K562 (cell line): ENCODE results near the gene ATAD2B. TPM values are rescaled to one million over a fixed set of nuclear protein-coding genes. Genes with fewer than 3 reads are reported as not detected.
A peak's percentile ranks its signal among the peaks of the same experiment; 100 is the strongest.

Source experiments
- ARID1B ChIP-seq: fragments of 450-650 bp; IDR thresholded peaks from 2 replicates; pipeline ENCODE4 v1.6.1; 2016; ENCODE audit warnings: antibody characterized with exemption, mild to moderate bottlenecking, inconsistent platforms
- ASH1L ChIP-seq: fragments of 450-650 bp; IDR thresholded peaks from 2 replicates; pipeline ENCODE4 v1.6.1; 2018; ENCODE audit warnings: borderline replicate concordance, mild to moderate bottlenecking, low read depth; ENCODE audit not compliant: partially characterized antibody
- BRD9 ChIP-seq: fragments of 450-650 bp; IDR thresholded peaks from 2 replicates; pipeline ENCODE4 v1.6.1; 2018; ENCODE audit warnings: low read depth; ENCODE audit not compliant: partially characterized antibody
- CBX2 ChIP-seq: fragments of 200-600 bp; sonication (generic); IDR thresholded peaks from one replicate; pipeline ENCODE4 v1.6.1; 2012; ENCODE audit warnings: mild to moderate bottlenecking, low read length, inconsistent platforms; ENCODE audit not compliant: insufficient read depth, poor library complexity, severe bottlenecking
- CBX5 ChIP-seq: IDR thresholded peaks from 2 replicates; pipeline ENCODE4 v1.6.1; 2014; ENCODE audit warnings: low read depth, borderline replicate concordance
- DDX20 ChIP-seq: fragments of 450-650 bp; IDR thresholded peaks from 2 replicates; pipeline ENCODE4 v1.6.1; 2016; ENCODE audit warnings: missing genetic modification characterization, low read depth, mild to moderate bottlenecking, missing compliant biosample characterization, moderate library complexity
- FUS ChIP-seq: fragments of 200-400 bp; formaldehyde crosslinking; optimal IDR thresholded peaks from 2 replicates; pipeline ENCODE3; 2017; ENCODE audit warnings: low read depth, low read length
- GATAD2B ChIP-seq: fragments of 450-650 bp; IDR thresholded peaks from 2 replicates; pipeline ENCODE4 v1.6.1; 2017; ENCODE audit warnings: mild to moderate bottlenecking, borderline replicate concordance
- MIER1 ChIP-seq: fragments of 450-650 bp; IDR thresholded peaks from 2 replicates; pipeline ENCODE4 v1.6.1; 2016; ENCODE audit warnings: antibody characterized with exemption, mild to moderate bottlenecking, low read depth
- MYC ChIP-seq, 2 experiments: fragments of 250-450 bp in 1 of 2; sonication (Bioruptor Pico) in 1 of 2; IDR thresholded peaks; 2 replicates each; pipeline versions ENCODE4 v1.5.1 to v1.6.1; 2012 to 2021; ENCODE audit warnings: low read depth in 2 of 2, borderline replicate concordance in 1 of 2, improper control_type of control experiment in 1 of 2, low read length in 1 of 2, mild to moderate bottlenecking in 1 of 2, moderate library complexity in 1 of 2
- NFE2 ChIP-seq: IDR thresholded peaks from 2 replicates; pipeline ENCODE4 v1.6.1; 2014; ENCODE audit warnings: antibody characterized with exemption, low read depth
- NFIC ChIP-seq: fragments of 450-650 bp; IDR thresholded peaks from 2 replicates; pipeline ENCODE4 v1.6.1; 2017; ENCODE audit warnings: mild to moderate bottlenecking, inconsistent platforms
- SAFB ChIP-seq: fragments of 200-400 bp; formaldehyde crosslinking; IDR thresholded peaks from 2 replicates; pipeline ENCODE4 v1.6.1; 2017; ENCODE audit warnings: low read depth, low read length, borderline replicate concordance
- SMARCA4 ChIP-seq: fragments of 450-650 bp; IDR thresholded peaks from 2 replicates; pipeline ENCODE4 v1.6.1; 2016
- SP2 ChIP-seq: IDR thresholded peaks from 2 replicates; pipeline ENCODE4 v1.6.1; 2011; ENCODE audit warnings: mild to moderate bottlenecking, low read depth, low read length, moderate library complexity; ENCODE audit not compliant: poor library complexity, severe bottlenecking; ENCODE audit errors: extremely low read depth
- THRAP3 ChIP-seq: fragments of 450-650 bp; IDR thresholded peaks from 2 replicates; pipeline ENCODE4 v1.6.1; 2016; ENCODE audit warnings: mild to moderate bottlenecking, inconsistent platforms, borderline replicate concordance
- TRIM28 ChIP-seq: fragments of 450-650 bp; IDR thresholded peaks from 2 replicates; pipeline ENCODE4 v1.6.1; 2017
- U2AF1 ChIP-seq: fragments of 200-400 bp; formaldehyde crosslinking; optimal IDR thresholded peaks from 2 replicates; pipeline ENCODE3; 2017; ENCODE audit warnings: mild to moderate bottlenecking, low read depth, low read length, moderate library complexity
- XRCC3 ChIP-seq: fragments of 450-650 bp; IDR thresholded peaks from 2 replicates; pipeline ENCODE4 v1.6.1; 2017; ENCODE audit warnings: mild to moderate bottlenecking, moderate library complexity
- XRCC4 ChIP-seq: IDR thresholded peaks from one replicate; pipeline ENCODE4 v1.6.1; 2011; ENCODE audit not compliant: insufficient read depth, insufficient read length; ENCODE audit errors: extremely low read depth
- ZBTB43 ChIP-seq: sonication (generic); formaldehyde crosslinking; IDR thresholded peaks from 2 replicates; pipeline ENCODE4 v1.8.0; 2023; ENCODE audit warnings: mild to moderate bottlenecking, missing genetic modification reagents
- ZBTB49 ChIP-seq: sonication (generic); formaldehyde crosslinking; IDR thresholded peaks from 2 replicates; pipeline ENCODE4 v1.8.0; 2022; ENCODE audit warnings: missing genetic modification reagents, mild to moderate bottlenecking, borderline replicate concordance
- ZKSCAN3 ChIP-seq: fragments of 250-450 bp; sonication (Bioruptor Pico); IDR thresholded peaks from 2 replicates; pipeline ENCODE4 v1.4.0; 2020
- ZNF282 ChIP-seq: sonication (generic); formaldehyde crosslinking; IDR thresholded peaks from 2 replicates; pipeline ENCODE4 v1.8.1; 2023; ENCODE audit warnings: missing genetic modification reagents
- ZNF41 ChIP-seq: fragments of 250-450 bp; sonication (Bioruptor Pico); conservative IDR thresholded peaks from 2 replicates; pipeline ENCODE4 v1.4.0; 2020; ENCODE audit warnings: mild to moderate bottlenecking
- ZNF707 ChIP-seq: fragments of 250-450 bp; sonication (Bioruptor Pico); conservative IDR thresholded peaks from 2 replicates; pipeline ENCODE4 v1.8.0; 2022; ENCODE audit warnings: inconsistent platforms, mild to moderate bottlenecking, moderate library complexity
- ZSCAN29 ChIP-seq: fragments of 450-650 bp; IDR thresholded peaks from 2 replicates; pipeline ENCODE4 v1.6.1; 2017
- polyA plus RNA-seq, 8 experiments: library from polyadenylated mRNA; depleted of rRNA in 4 of 8; stranded (reverse) in 5 of 8; unstranded in 3 of 8; fragments of >200 nt; fragmentation: Nextera tagmentation in 2 of 8; fragmentation: Illumina TruSeq in 1 of 8; extraction: Ambion mirVana in 2 of 8; extraction: Trizol in 1 of 8; gene quantifications; 2 replicates each; pipeline versions ENCODE4 v1.2.1 to v1.2.3, GENCODE V29; 2011 to 2014; ENCODE audit warnings: inconsistent platforms in 1 of 8, missing spikeins in 1 of 8
- total RNA-seq, 7 experiments: library from RNA; depleted of rRNA in 6 of 7; stranded (reverse); fragments of >200 nt in 6 of 7; fragmentation: Illumina TruSeq in 2 of 7; extraction: Trizol in 2 of 7; gene quantifications; 2 replicates each; pipeline versions ENCODE4 v1.2.1 to v1.2.3, GENCODE V29; 2011 to 2021; ENCODE audit warnings: low replicate concordance in 1 of 7

Gene ATAD2B
- total and polyA plus RNA-seq, 9 of the 15 experiments (the other 6 are each of a cell fraction or from before 2014, with no cell fraction given), result 3.2 to 21.6 (median 11.4) TPM

GRCh38 chr2:23926750-23927571 lies at the start of gene ATAD2B (continued):
- peak; percentile 28; the same call in 1 of the 2 replicates for TF ChIP-seq ARID1B
- TF ChIP-seq ZNF282, result no peak
- no peak; the same call in 1 of the 2 replicates for TF ChIP-seq NFIC
- 0 out of 2 replicates have a peak, but pooled peaks have one; percentile 62 for TF ChIP-seq ZBTB49 (CRISPR knock-in tag)
- TF ChIP-seq THRAP3, result no peak
- peak; percentile 78 for TF ChIP-seq MYC (IDR thresholded peaks at IDR 0.05; ENCODE audit: low read depth, low read length)
- no peak for TF ChIP-seq MYC (CRISPR knock-in tag; IDR thresholded peaks at IDR 0.05; ENCODE audit: borderline replicate concordance, low read depth)
- peak; percentile 83 for TF ChIP-seq U2AF1
- TF ChIP-seq ZKSCAN3 (CRISPR knock-in tag), result no peak
- no peak; the same call in 1 of the 2 replicates for TF ChIP-seq NFE2
- peak; percentile 91; the same call in 1 of the 2 replicates for TF ChIP-seq ZBTB43 (CRISPR knock-in tag)
- no peak for TF ChIP-seq XRCC4
- no peak for TF ChIP-seq BRD9
- no peak for TF ChIP-seq XRCC3
- TF ChIP-seq FUS, result peak; percentile 33
- TF ChIP-seq GATAD2B, result no peak; the same call in 1 of the 2 replicates
- peak; percentile 22; the same call in 1 of the 2 replicates for TF ChIP-seq SMARCA4
- no peak for TF ChIP-seq TRIM28
- TF ChIP-seq MIER1, result no peak
- peak; percentile 90 for TF ChIP-seq SP2
- no peak for TF ChIP-seq SAFB
- no peak for TF ChIP-seq ZNF707 (CRISPR knock-in tag)
- TF ChIP-seq ZSCAN29, result no peak
- no peak for TF ChIP-seq ZNF41 (CRISPR knock-in tag)
- TF ChIP-seq ASH1L, result no peak
- TF ChIP-seq DDX20, result no peak
- TF ChIP-seq CBX2, result no peak
- TF ChIP-seq CBX5, result peak; percentile 53; the same call in 1 of the 2 replicates
